Stimulated activated CD8-positive, alpha-beta memory T cell treated with anti-CD3 and anti-CD28 coated beads, Interleukin-7, amount 100 ng/mL, for 48 hours (primary cell): ENCODE data around the gene GPN2.

ENCODE experiments used
- DNase-seq, 2 donors: peaks; one replicate each; pipeline ENCODE4 v3.0.0-alpha.2; 2020; ENCODE audit warnings: low read depth in 1 of 2; ENCODE audit errors: extremely low read depth in 1 of 2

Gene GPN2

DNA sequence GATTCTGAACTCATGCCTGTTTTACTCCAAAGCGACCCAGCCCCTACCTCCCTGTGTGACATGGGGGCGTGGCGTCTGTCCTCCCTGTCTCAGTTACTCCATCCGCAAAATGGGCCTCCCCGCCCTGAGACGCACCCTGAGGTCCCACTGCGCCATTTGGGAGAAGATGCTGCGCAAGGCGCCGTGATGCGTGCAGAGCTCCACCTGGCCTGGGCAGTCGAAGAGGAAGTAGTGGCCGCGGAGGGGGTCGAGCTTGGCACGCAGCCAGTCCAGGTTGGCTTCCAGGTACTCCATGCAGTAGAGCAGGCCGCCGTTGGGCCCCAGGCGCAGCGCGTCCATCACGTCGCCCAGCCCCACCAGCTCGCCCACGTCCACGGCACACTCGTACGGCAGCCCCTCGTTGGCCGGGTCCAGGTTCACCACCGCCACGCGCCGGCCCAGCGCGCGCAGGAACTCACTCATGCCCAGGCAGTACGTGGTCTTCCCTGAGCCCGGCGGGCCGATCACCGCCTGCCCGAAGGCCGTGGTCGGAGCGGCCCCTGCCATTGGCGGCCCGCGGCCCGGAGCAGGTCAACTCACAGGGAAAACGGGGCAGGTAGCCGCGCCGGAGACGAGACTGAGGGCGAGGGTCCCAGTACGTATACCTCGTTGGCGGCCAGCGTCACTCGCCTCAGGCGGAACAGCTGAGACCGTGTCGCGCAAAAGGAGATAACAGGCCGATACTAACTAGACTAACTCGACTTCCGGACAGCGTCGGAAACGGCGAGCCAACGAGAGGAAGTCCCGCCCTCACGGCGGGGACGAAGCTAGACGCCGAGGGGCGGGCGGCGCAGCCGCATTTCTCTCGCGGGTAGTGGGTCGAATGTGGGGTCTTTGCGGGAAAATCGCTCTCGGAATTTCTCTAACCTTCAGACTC is at the start of gene GPN2:
GPN2 (minus strand) TSS at position 733 of the 916 bp plus-strand sequence; CDS start at position 546, 187 bp downstream.
- peak; percentile 53 to 73 for DNase-seq

- no peak for DNase-seq
Measured at GRCh38 chr1:26938659-26939025, 48.6 kb upstream of the GPN2 start.

DNA sequence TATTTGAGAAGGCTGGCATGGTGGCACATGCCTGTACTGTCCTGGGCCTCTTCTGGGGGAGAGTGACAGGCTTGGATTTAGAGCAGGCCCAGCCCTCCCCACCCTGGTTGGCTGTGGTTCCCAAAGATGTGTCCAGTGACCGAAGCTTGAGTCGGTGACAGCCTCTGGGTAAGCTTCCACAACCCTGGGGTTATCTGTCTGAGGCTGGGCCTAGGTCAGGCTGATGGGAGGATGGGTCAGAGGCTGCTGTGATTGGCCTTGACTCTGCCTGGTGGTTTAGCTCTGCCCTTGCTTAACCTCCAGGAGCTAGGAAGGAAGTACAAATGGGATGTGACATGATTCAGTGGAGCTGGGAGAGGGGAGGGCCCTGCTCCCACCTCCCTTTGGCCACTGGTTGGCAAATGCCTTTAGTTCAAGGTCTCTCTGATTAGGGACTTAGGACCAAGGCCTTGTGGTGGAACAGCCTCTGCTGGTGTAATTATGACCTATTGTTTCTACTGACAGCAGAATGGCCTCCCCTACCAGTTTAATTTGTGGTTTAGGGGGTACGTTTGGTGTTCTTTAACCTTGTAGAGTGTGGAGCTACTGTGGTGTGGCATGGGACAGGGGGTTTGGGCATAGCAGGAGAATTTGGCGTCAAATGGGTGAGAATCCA is 48.0 kb upstream of the GPN2 start:
- DNase-seq = no peak

GRCh38 chr1:26936823-26937222 is 46.7 kb upstream of the GPN2 start:
- no peak for DNase-seq

- no peak for DNase-seq
Measured at GRCh38 chr1:26932531-26932930, 42.4 kb upstream of the GPN2 start.

GRCh38 chr1:26923711-26924110 is 33.6 kb upstream of the GPN2 start:
- DNase-seq = no peak

- DNase-seq = no peak
Measured at GRCh38 chr1:26922901-26923300, 32.8 kb upstream of the GPN2 start.

- DNase-seq = no peak
Measured at GRCh38 chr1:26922431-26922729, 32.3 kb upstream of the GPN2 start.

- peak; percentile 96 to 97 for DNase-seq
Measured at GRCh38 chr1:26921540-26922430, 31.7 kb upstream of the GPN2 start, which contains the start of gene NUDC. NUDC (plus strand) TSS chr1:26921743; CDS start chr1:26921849, 106 bp downstream.

- DNase-seq = no peak
Measured at GRCh38 chr1:26921126-26921539, 31.1 kb upstream of the GPN2 start.

- no peak for DNase-seq
Measured at GRCh38 chr1:26915204-26915842, 25.2 kb upstream of the GPN2 start.

DNA sequence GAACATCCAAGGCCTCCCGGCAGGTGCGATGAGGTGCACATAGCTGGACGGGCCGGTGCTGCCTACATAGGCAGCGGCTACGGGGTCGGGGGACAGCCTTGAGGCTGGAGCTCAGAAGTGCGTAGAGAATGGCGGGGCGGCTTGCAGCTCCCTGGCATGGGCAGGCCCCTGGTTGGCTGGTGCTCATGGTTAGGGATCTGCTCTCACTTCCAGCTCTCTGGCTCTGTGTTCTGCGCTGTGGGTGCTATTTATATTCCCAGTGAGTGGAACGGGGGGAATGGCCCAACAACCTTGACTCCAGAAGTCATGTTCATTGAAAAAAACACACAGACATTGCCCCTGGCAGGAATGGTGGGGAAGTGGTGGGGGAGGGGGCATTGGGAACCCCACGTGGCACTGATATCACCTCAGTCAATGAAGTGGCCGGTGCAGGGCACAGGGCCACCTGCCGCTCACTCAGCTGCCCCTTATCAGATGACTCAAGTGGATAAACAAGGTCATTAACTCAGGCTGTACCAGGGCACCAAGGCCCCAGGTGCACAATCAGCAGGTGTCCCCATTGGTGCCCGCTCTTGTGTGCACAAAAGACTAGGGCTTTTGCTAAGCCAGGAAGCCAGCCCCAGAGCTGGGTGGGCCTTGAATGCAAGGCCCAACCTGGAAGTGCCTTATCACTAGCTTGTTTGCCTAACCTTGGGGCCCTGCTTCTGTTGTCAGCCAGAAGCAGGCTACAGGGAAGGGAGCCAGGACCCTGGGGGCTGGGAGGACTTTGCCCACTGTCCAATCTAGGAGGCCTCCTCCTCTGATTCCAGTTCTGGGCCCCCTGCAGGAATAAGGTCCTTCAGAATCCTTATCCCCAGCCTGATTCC is 23.9 kb upstream of the GPN2 start, which contains the start of gene NR0B2:
NR0B2 (minus strand) TSS at position 222 of the 866 bp plus-strand sequence; CDS start at position 187, 35 bp downstream.
- DNase-seq = no peak

- no peak for DNase-seq
Measured at GRCh38 chr1:26913389-26913753, 23.3 kb upstream of the GPN2 start.

GRCh38 chr1:26912147-26912490 is 22.0 kb upstream of the GPN2 start:
- no peak for DNase-seq

- DNase-seq = no peak
Measured at GRCh38 chr1:26911399-26912146, 21.5 kb upstream of the GPN2 start.

DNA sequence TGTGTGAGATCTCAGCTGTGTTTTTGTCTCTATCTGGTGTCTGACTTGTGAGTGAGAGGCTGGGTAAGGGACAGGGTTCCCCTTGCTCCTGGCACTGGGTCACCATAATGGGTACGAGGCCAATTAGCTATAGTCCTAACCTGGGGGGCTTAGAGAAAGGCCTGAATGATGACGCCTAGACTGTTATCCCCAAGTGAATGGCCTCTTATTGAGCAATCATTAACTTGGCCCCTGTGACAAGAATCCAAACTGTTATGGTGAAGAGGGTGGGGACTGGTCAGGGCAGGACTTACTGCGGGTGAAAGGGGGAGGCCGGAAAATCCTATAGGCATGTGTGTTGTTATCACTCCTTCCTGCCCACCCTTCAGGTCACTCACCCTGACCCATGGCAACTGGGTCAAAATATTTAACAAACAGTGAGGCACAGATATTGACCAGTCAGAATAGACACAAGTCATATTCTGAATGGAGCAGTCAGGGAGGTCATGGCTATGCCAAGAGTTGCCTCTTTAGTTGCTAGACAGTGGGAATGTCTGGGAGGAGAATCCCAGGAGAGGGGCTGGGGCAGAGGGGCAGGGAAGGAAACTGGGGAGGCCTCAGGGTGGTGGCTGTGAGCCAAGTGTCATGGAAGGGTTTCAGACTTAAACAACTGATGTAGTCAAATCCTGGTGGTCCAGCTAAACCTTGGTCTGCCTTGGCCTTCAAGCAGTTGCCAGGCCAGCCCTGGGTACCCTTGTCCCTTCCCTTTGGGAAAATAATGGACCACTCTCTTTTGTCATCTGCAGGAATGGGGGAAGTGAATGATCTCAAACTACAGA is 20.5 kb upstream of the GPN2 start:
- no peak for DNase-seq

DNA sequence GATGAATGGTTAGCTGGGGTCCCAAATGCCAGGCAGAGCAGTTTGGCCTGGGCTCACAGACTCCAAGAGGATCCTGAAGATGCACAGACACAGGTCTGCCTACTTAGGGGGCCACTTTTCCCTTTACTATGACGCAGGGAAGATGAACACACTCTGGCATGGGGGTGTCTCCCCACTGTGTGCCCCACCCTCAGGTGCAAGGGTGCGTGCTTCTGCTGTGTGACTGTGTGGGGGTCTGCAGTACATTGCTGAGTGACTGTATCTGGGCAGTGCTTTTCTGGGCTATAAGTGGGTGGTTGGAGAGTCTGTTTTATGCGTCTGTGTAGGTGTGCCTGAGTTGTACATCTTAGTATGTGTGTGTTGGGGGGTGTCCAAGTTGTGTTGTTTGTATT is 19.9 kb upstream of the GPN2 start:
- no peak for DNase-seq
